Fibroblast of villous mesenchyme (primary cell): ENCODE measurements around the gene OR10G3. TPM values are rescaled to one million over a fixed set of nuclear protein-coding genes. Genes with fewer than 3 reads are reported as not detected.

Experiments
- DNase-seq: peaks from one replicate; pipeline ENCODE4 v3.0.0-alpha.2; 2010; ENCODE audit warnings: low read depth
- H3K4me3 ChIP-seq: 2 replicates; pipeline ENCODE4 v1.5.1; 2011; ENCODE audit warnings: low read depth, mild to moderate bottlenecking, low read length
- CTCF ChIP-seq: IDR thresholded peaks from 2 replicates; pipeline ENCODE4 v1.5.1; 2012; ENCODE audit warnings: low read depth, mild to moderate bottlenecking, low read length; ENCODE audit not compliant: insufficient read depth
- total RNA-seq: library from RNA; depleted of rRNA; stranded (reverse); fragments of >200 nt; gene quantifications from 2 replicates; pipeline ENCODE4 v1.2.3, GENCODE V29; 2012

OR10G3 gene
- total RNA-seq, 1 donor: not detected

GRCh38 chr14:21520767-21521166 lies 59.1 kb downstream of the OR10G3 start:
- TF ChIP-seq CTCF: no peak
- DNase-seq: no peak
- no peak overlapping the region for H3K4me3 ChIP-seq

GRCh38 chr14:21518725-21519124 lies 61.2 kb downstream of the OR10G3 start:
- no peak overlapping the region for H3K4me3 ChIP-seq
- DNase-seq: no peak
- no peak for TF ChIP-seq CTCF

Other genes with a start within 250 kb of the OR10G3 start
- gene SUPT16H, start 196.1 kb downstream of the OR10G3 start, total RNA-seq: 65.7 and 87.7 TPM in 2 replicates
- 59.3 and 85.1 TPM in 2 replicates for gene CHD8, start 124.0 kb downstream of the OR10G3 start, total RNA-seq
- gene RAB2B, start 103.1 kb downstream of the OR10G3 start, total RNA-seq: 22.9 and 41.0 TPM in 2 replicates
- 26.4 and 39.3 TPM in 2 replicates for gene TOX4, start 102.9 kb downstream of the OR10G3 start, total RNA-seq
- 35.1 and 51.8 TPM in 2 replicates for gene METTL3, start 68.7 kb downstream of the OR10G3 start, total RNA-seq
- 3.2 and 3.9 TPM in 2 replicates for gene SALL2, start 53.7 kb downstream of the OR10G3 start, total RNA-seq
- gene OR10G2, start 54.9 kb upstream of the OR10G3 start, total RNA-seq: not detected in 2 replicates
- not detected in 2 replicates for gene OR4E2, start 73.8 kb upstream of the OR10G3 start, total RNA-seq
- gene OR4E1, start 93.7 kb upstream of the OR10G3 start, total RNA-seq: not detected in 2 replicates